Activated CD4-positive, alpha-beta memory T cell treated with anti-CD3 and anti-CD28 coated beads, Interleukin-2, amount 10 ng/mL, durations not matched to agents 7 days and 5 days (primary cell): ENCODE data around the gene KIF21B. TPM values are rescaled to one million over a fixed set of nuclear protein-coding genes. Genes with fewer than 3 reads are reported as not detected.

Experiments used
- CTCF ChIA-PET: fragments of 350-600 bp; sonication (Branson Sonifier 250); formaldehyde crosslinking; loops from one replicate; lab custom pipeline; 2021; ENCODE audit warnings: antibody characterized with exemption, inconsistent platforms; lab: Charles Lee
- POLR2A ChIA-PET: fragments of 350-600 bp; sonication (Branson Sonifier 250); formaldehyde crosslinking; loops from one replicate; lab custom pipeline; 2021; ENCODE audit warnings: antibody characterized with exemption; lab: Charles Lee
- DNase-seq: peaks from one replicate; pipeline ENCODE4 v3.0.0-alpha.2; 2020
- H3K27ac Mint-ChIP-seq: one replicate; pipeline ENCODE4 v1.8.0; 2021; ENCODE audit warnings: mild to moderate bottlenecking, mixed read lengths
- H3K27me3 Mint-ChIP-seq: one replicate; pipeline ENCODE4 v1.8.0; 2021; ENCODE audit warnings: mixed read lengths
- H3K36me3 Mint-ChIP-seq: one replicate; pipeline ENCODE4 v1.8.0; 2021; ENCODE audit warnings: low read depth, mixed read lengths
- H3K4me1 Mint-ChIP-seq: one replicate; pipeline ENCODE4 v1.8.0; 2021; ENCODE audit warnings: mixed read lengths
- H3K4me3 Mint-ChIP-seq: one replicate; pipeline ENCODE4 v1.8.0; 2021; ENCODE audit warnings: mild to moderate bottlenecking, mixed read lengths
- H3K9me3 Mint-ChIP-seq: one replicate; pipeline ENCODE4 v1.8.0; 2021; ENCODE audit warnings: mixed read lengths
- total RNA-seq, 2 experiments: library from RNA; stranded (reverse); gene quantifications; one replicate each; pipeline ENCODE4 v1.2.3, GENCODE V29; 2021

KIF21B gene
- total RNA-seq, 2 experiments from 2014 or later = 175 to 180 TPM

DNA sequence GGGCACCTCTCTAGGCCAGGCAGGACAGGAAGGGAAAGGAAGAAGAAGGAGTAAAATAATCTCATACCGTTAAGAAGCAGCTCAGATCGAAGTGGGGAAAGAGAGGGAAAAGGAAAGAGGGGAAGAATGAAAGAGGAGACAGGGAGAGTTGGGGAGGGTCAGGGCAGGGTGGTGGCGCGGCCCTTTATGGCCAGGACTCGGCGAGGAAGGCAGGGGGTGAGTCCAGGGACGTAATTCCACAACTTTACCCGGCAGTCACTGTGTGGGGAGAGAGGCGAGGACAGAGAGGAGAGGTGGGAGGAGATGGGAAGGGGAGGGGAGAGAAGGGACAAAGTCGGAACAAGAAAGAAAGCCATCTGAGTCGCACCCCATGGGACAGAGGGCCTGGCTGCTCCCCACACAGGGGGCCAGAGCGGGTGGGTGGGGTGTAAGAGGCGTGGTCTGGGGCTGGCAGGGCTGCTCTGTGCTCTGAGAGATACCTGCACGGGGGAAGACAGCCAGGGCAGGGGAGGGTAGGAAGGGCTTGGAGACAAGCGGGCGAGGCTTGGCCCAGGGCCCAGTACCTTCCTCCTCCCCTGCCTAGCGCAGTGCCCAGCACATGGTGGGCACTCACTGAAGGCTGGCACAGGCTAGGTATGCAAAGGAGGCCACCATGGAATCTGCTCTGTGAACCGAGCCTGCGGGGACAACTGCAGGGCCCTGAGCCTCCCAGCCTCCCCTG lies 49.4 kb downstream of the KIF21B start:
- DNase-seq = no peak
- POLR2A ChIA-PET = interaction anchor here (3.3 kb wide), 1 partner anchor 47 kb away, joined by 23 read pairs; the partner anchor contains the start of gene KIF21B
- no peaks in the 10 kb centered on the region for H3K27me3 Mint-ChIP-seq
- CTCF ChIA-PET = interaction anchor here (3.3 to 3.6 kb wide), 4 partner anchors 7 to 145 kb away, joined by 16 to 60 read pairs (median 22); no protein-coding TSS in a partner anchor
- H3K9me3 Mint-ChIP-seq = no peaks in the 10 kb centered on the region
- H3K4me1 Mint-ChIP-seq = no peaks in the 10 kb centered on the region
- no peak overlapping the region for H3K4me3 Mint-ChIP-seq
- H3K27ac Mint-ChIP-seq = no peak overlapping the region
- peaks cover 85% of the 10 kb centered on the region for H3K36me3 Mint-ChIP-seq

- POLR2A ChIA-PET = interaction anchor here (0.9 to 3.3 kb wide), 5 partner anchors 10 to 69 kb away, joined by 3 to 23 read pairs (median 6); partner anchors contain the start of gene KIF21B
- no peaks in the 10 kb centered on the region for H3K9me3 Mint-ChIP-seq
- peaks cover 80% of the 10 kb centered on the region for H3K36me3 Mint-ChIP-seq
Observed at GRCh38 chr1:200972985-200973742, 50.4 kb downstream of the KIF21B start.

DNA sequence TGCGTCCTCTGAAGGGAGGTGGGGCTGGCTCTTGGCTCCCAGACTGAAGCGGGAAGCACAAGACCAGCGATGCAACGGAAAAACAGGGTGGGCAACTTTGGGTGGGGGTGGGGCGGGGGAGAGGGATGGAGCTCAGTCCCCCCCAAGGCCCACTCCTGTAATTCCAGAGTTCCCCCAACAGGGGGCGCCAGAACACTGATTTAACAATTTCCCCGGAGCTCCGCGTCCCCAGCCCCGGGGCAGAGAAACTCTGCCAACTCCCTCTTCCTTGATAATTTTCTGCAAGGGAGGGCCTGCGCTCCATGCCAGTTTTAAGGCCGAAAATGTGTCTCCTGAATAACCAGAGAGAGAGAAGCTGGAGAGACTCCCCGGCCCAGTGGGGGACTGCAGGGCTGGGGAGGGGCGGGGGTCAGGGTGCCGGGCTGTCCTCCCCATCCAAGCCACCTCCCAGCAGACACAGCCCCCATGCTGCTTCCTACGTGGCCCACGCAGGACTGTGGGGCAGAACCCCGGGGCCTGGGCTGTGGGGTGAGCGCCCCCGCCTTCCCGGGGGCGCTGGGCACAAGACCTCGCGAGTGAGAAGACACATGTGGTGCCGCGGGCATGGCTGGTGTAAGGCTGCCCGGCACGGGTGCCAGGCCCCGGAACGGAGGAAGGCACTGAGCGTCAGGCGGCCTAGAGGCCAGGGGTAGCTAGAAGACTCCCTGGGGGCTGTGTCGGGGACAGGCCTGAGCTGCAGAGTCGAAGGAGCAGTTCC lies 51.4 kb downstream of the KIF21B start:
- Mint-ChIP-seq H3K27ac (no peak overlapping the region), H3K36me3 (peaks cover 78% of the 10 kb centered on the region), H3K27me3 (no peaks in the 10 kb centered on the region), H3K9me3 (no peaks in the 10 kb centered on the region), H3K4me3 (no peak overlapping the region), H3K4me1 (no peaks in the 10 kb centered on the region)
- DNase-seq = peak; percentile 58
- ChIA-PET POLR2A (interaction anchor here (0.7 to 3.3 kb wide), 10 partner anchors 9 to 70 kb away, joined by 3 to 23 read pairs (median 4); partner anchors contain the start of gene KIF21B), CTCF (interaction anchor here (0.6 to 3.8 kb wide), 35 partner anchors 9 to 350 kb away, joined by 3 to 60 read pairs (median 5); no protein-coding TSS in a partner anchor)

More at GRCh38 chr1:200972985-200973742, 50.4 kb downstream of the KIF21B start:
- no peaks in the 10 kb centered on the region for H3K27me3 Mint-ChIP-seq
- no peak for DNase-seq
- H3K27ac Mint-ChIP-seq = no peak overlapping the region
- H3K4me1 Mint-ChIP-seq = no peaks in the 10 kb centered on the region
- CTCF ChIA-PET = interaction anchor here (0.6 to 3.8 kb wide), 18 partner anchors 8 to 191 kb away, joined by 3 to 60 read pairs (median 12); no protein-coding TSS in a partner anchor
- no peak overlapping the region for H3K4me3 Mint-ChIP-seq

DNA sequence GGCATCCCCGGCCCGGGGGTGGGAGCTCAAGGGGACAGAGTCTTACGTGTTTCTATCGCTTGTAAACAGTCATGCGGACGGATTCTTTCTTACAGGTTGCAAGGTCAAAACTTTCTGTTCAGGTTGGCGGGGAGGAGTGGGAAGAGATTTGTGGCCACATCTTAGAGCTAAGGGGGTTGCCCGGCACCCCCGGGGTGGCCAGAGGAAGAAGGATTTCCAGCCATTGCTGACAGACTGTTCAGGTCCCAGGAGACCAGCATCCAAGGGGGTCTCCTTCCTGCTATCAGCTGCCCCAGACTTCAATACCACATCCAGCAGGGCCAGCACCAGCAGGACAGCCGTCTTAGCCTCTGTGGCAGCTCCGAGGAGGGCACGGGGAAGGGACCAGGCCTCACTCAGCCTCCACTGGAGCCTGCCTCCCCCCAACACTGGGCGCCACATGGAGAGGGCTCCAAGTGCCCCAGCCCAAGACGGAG lies 52.0 kb downstream of the KIF21B start:
- Mint-ChIP-seq H3K4me1 (no peaks in the 10 kb centered on the region), H3K27ac (no peak overlapping the region), H3K27me3 (no peaks in the 10 kb centered on the region), H3K36me3 (peaks cover 72% of the 10 kb centered on the region), H3K4me3 (no peak overlapping the region), H3K9me3 (no peaks in the 10 kb centered on the region)
- CTCF ChIA-PET = interaction anchor here (0.7 to 3.8 kb wide), 32 partner anchors 9 to 349 kb away, joined by 3 to 60 read pairs (median 6); no protein-coding TSS in a partner anchor
- DNase-seq = no peak
- POLR2A ChIA-PET = interaction anchor here (0.7 to 3.3 kb wide), 9 partner anchors 9 to 68 kb away, joined by 3 to 23 read pairs (median 5); partner anchors contain the start of gene KIF21B

- CTCF ChIA-PET = interaction anchor here (0.8 to 3.8 kb wide), 20 partner anchors 8 to 349 kb away, joined by 3 to 60 read pairs (median 6); no protein-coding TSS in a partner anchor
- H3K4me3 Mint-ChIP-seq = no peak overlapping the region
- DNase-seq = no peak
- H3K27me3 Mint-ChIP-seq = no peaks in the 10 kb centered on the region
- no peak overlapping the region for H3K27ac Mint-ChIP-seq
- no peaks in the 10 kb centered on the region for H3K9me3 Mint-ChIP-seq
- H3K4me1 Mint-ChIP-seq = no peaks in the 10 kb centered on the region
- POLR2A ChIA-PET = interaction anchor here (1.0 to 3.3 kb wide), 5 partner anchors 11 to 50 kb away, joined by 3 to 23 read pairs (median 5); partner anchors contain the start of gene KIF21B
- peaks cover 66% of the 10 kb centered on the region for H3K36me3 Mint-ChIP-seq
Observed at GRCh38 chr1:200970771-200971427, 52.6 kb downstream of the KIF21B start.

DNA sequence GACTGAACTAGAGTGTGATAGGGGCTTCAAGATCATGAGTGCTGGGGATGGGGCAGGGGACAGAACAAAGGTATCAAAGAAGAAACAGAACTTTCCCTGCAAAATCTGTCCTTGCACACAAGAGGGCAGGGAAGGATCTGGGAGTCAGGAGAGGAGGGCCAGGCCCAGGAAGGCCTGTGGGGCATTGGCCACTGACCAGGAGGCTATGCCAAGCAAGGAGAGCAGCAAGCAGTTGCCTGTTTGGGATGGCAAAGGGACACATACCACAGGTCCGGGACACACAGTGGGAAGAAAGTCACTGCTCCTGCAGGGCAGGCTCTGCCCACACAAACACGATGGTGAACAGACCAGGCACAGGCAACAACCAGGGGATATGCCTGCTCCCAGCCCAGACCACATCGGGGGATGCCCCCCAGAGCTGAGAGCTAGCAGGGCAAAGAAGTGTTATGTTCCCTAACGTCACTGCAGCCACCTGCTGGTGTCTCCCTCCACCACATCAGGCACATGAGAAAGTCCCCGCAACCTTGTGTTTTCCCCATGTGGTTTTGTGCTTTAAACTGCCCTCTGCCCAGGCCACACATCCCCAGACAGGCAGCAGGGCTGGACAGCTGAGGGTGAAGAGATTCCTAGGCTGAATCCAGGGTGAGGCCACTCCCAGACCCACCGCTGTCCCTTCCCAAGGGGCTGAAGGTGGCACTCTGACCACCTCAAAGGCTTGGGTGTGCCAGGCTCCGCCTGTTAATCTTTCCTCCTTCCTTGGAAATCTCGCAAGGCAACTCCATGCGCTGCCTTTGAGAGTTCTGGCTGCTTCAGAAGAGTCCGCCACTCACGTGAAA lies 53.6 kb downstream of the KIF21B start:
- POLR2A ChIA-PET = interaction anchor here (1.0 kb wide), 1 partner anchor 50 kb away, joined by 3 read pairs; no protein-coding TSS in a partner anchor
- no peaks in the 10 kb centered on the region for H3K9me3 Mint-ChIP-seq

DNA sequence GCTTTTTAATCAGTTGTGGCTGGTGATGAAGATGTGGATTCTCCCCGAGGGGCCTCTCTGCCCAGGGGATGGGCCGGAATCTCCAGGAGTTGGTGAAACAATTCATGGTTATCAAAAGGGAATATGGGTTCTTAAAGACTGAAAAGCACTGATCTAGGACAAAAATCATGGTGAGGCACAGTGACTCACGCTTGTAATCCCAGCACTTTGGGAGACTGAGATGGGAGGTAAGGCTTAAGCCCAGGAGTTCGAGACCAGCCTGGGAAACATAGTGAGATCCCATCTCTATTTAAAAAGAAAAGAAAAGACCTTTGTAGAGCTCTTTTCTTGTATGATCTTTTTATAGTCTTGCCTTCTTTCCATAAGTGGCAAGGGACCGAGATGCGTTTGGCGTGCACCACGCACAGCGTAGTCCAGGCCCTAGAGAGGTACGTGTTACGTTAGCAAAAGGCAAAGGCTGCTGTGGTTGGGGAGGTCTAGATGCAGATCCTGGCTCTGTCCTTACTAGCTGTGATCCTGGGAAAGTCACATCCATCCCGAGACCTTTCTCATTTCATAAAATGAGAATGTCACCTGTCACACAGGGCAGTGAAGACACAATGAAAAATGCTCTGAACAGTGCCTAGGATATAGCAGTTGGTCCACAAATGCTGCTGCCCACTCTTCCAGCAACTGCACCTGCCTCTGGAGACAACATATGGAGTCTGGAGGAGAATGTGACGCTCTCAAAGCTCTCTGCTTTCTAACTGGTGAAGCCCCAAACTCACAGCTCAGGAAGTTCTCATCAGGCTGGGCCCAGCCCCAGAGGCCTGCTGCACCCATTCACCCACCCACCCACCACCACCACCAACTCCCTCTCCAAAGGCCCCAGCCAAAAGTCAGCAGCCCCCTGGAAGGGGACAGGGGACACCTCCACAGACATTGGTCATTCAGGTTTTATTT lies 54.8 kb downstream of the KIF21B start:
- no peak overlapping the region for H3K4me3 Mint-ChIP-seq
- DNase-seq = no peak
- ChIA-PET POLR2A (interaction anchor here (0.9 kb wide), 1 partner anchor 47 kb away, joined by 3 read pairs; no protein-coding TSS in a partner anchor), CTCF (interaction anchor here (1.0 kb wide), 1 partner anchor 74 kb away, joined by 3 read pairs; no protein-coding TSS in a partner anchor)
- no peak overlapping the region for H3K27ac Mint-ChIP-seq
- H3K9me3 Mint-ChIP-seq = no peaks in the 10 kb centered on the region
- no peaks in the 10 kb centered on the region for H3K4me1 Mint-ChIP-seq
- H3K27me3 Mint-ChIP-seq = no peaks in the 10 kb centered on the region
- H3K36me3 Mint-ChIP-seq = peaks cover 49% of the 10 kb centered on the region

More for the DNA sequence above, 53.6 kb downstream of the KIF21B start:
- no peaks in the 10 kb centered on the region for H3K27me3 Mint-ChIP-seq
- H3K4me1 Mint-ChIP-seq = no peaks in the 10 kb centered on the region
- peaks cover 60% of the 10 kb centered on the region for H3K36me3 Mint-ChIP-seq
- peak overlapping the region; percentile 31 for H3K27ac Mint-ChIP-seq
- H3K4me3 Mint-ChIP-seq = no peak overlapping the region
- DNase-seq = no peak
- CTCF ChIA-PET = interaction anchor here (3.8 kb wide), 1 partner anchor 144 kb away, joined by 22 read pairs; no protein-coding TSS in a partner anchor

DNA sequence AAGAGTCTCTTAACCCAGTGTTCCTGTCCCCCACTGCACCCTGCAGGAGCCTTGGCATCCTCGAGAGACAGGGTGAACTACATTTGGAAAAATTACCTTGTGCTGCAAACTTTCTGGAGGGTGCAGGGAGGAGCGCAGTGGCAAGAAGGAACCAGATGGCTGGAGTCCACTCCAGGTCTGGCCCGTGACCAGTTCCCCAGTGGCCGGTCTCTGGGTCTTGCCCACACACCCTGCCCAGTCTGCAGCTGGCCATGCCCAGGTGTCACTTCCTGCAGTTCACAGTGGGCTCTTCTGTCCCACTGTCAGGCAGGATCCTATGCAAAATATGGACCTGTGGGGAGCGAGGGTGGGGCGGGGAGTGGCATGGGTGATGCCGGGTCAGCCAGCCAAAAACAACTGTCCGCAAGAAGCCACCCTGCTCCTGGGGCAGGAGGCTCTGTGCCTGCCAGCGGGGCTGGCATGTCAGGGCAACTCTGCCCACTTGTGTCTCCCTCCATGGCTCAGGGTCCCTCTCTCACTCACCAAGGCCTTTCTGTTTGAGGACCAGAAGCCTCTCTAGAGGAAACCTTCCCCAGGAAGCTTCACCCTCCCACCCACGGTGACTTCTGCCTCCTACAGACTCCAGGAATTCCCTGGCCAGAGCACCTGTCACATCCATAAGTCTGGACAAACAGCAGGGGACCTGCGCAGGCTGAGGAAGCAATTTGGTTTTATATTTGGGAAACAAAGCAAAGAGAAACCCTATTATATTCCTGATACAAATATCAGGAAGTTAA lies 55.6 kb downstream of the KIF21B start:
- no peaks in the 10 kb centered on the region for H3K4me1 Mint-ChIP-seq
- H3K4me3 Mint-ChIP-seq = no peak overlapping the region
- POLR2A ChIA-PET = interaction anchor here (0.9 kb wide), 1 partner anchor 48 kb away, joined by 3 read pairs; no protein-coding TSS in a partner anchor
- peaks cover 3% of the 10 kb centered on the region for H3K27me3 Mint-ChIP-seq
- no peaks in the 10 kb centered on the region for H3K9me3 Mint-ChIP-seq
- H3K36me3 Mint-ChIP-seq = peaks cover 40% of the 10 kb centered on the region
- no peak overlapping the region for H3K27ac Mint-ChIP-seq
- CTCF ChIA-PET = no interaction called here
- no peak for DNase-seq

GRCh38 chr1:200966934-200967333 lies 56.6 kb downstream of the KIF21B start:
- no peaks in the 10 kb centered on the region for H3K9me3 Mint-ChIP-seq
- H3K27me3 Mint-ChIP-seq = peaks cover 6% of the 10 kb centered on the region
- peaks cover 33% of the 10 kb centered on the region for H3K36me3 Mint-ChIP-seq
- ChIA-PET POLR2A (interaction anchor here (0.9 kb wide), 1 partner anchor 75 kb away, joined by 4 read pairs; no protein-coding TSS in a partner anchor), CTCF (no interaction called here)
- H3K4me1 Mint-ChIP-seq = no peaks in the 10 kb centered on the region
- H3K4me3 Mint-ChIP-seq = no peak overlapping the region
- DNase-seq = no peak
- no peak overlapping the region for H3K27ac Mint-ChIP-seq
